IPS DF 4.7 (cell line): ENCODE measurements around the gene ATG4B.
"Not testable (repeated sequence)": the region's sequence is repeated elsewhere in the genome, so short reads cannot be mapped to it uniquely, and the experiment has no call there.

Experiments
- DNase-seq: peaks from one replicate; pipeline ENCODE4 v3.0.0-alpha.2; 2013; ENCODE audit warnings: low spot score; ENCODE audit errors: extremely low read depth

ATG4B gene

GRCh38 chr2:241637018-241637794, at the start of gene ATG4B, which contains the start of gene THAP4:
TSS of gene ATG4B (plus strand) at chr2:241637693. CDS start at chr2:241637715, 22 bp downstream.
TSS of gene THAP4 (minus strand) at chr2:241637158. CDS start at chr2:241637017, 141 bp downstream.
- DNase-seq, result no peak

GRCh38 chr2:241589863-241590262, 47.6 kb upstream of the ATG4B start:
- not testable (repeated sequence) for DNase-seq

GRCh38 chr2:241590496-241591455, 46.7 kb upstream of the ATG4B start:
- not testable (repeated sequence) for DNase-seq

GRCh38 chr2:241592126-241592845, 45.2 kb upstream of the ATG4B start:
- no peak for DNase-seq

GRCh38 chr2:241593271-241593670, 44.2 kb upstream of the ATG4B start:
- no peak for DNase-seq

- no peak for DNase-seq
Measured at GRCh38 chr2:241595600-241596140, 41.8 kb upstream of the ATG4B start.

GRCh38 chr2:241597561-241597960, 39.9 kb upstream of the ATG4B start:
- no peak for DNase-seq

GRCh38 chr2:241598061-241598460, 39.4 kb upstream of the ATG4B start:
- DNase-seq, result no peak

GRCh38 chr2:241598487-241598886, 39.0 kb upstream of the ATG4B start:
- no peak for DNase-seq

GRCh38 chr2:241599615-241600014, 37.9 kb upstream of the ATG4B start:
- no peak for DNase-seq

- no peak for DNase-seq
Measured at GRCh38 chr2:241601841-241602240, 35.7 kb upstream of the ATG4B start.

- DNase-seq, result no peak
Measured at GRCh38 chr2:241602720-241603119, 34.8 kb upstream of the ATG4B start.

- DNase-seq, result no peak
Measured at GRCh38 chr2:241603686-241604085, 33.8 kb upstream of the ATG4B start.

- DNase-seq, result no peak
Measured at GRCh38 chr2:241606186-241606585, 31.3 kb upstream of the ATG4B start.

GRCh38 chr2:241607162-241607885, 30.2 kb upstream of the ATG4B start:
- no peak for DNase-seq

- no peak for DNase-seq
Measured at GRCh38 chr2:241608881-241609280, 28.6 kb upstream of the ATG4B start.

GRCh38 chr2:241609859-241610793, 27.4 kb upstream of the ATG4B start:
- DNase-seq, result no peak

GRCh38 chr2:241611062-241611461, 26.4 kb upstream of the ATG4B start:
- no peak for DNase-seq
